Fibroblast of skin of right quadriceps (primary cell): Measurements from ENCODE around the gene GOLM1.
"Not testable (repeated sequence)": the region's sequence is repeated elsewhere in the genome, so short reads cannot be mapped to it uniquely, and the experiment has no call there.

Experiments used
- DNase-seq: peaks from one replicate; pipeline ENCODE4 v3.0.0-alpha.2; 2013

Gene GOLM1

GRCh38 chr9:86079865-86080469 is 19.4 kb downstream of the GOLM1 start:
- DNase-seq, result peak; percentile 32

GRCh38 chr9:86079421-86079831 is 19.9 kb downstream of the GOLM1 start:
- no peak for DNase-seq

GRCh38 chr9:86078731-86079130 is 20.6 kb downstream of the GOLM1 start:
- DNase-seq, result no peak

GRCh38 chr9:86077276-86077675 is 22.1 kb downstream of the GOLM1 start:
- no peak for DNase-seq

GRCh38 chr9:86075132-86076109 is 23.9 kb downstream of the GOLM1 start:
- DNase-seq, result no peak

- no peak for DNase-seq
These were observed 25.5 kb downstream of the GOLM1 start for GRCh38 chr9:86073839-86074238.

GRCh38 chr9:86072394-86072877 is 26.9 kb downstream of the GOLM1 start:
- peak; percentile 46 for DNase-seq

- DNase-seq, result no peak
These were observed 30.0 kb downstream of the GOLM1 start for GRCh38 chr9:86069206-86069869.

GRCh38 chr9:86064220-86064619 is 35.1 kb downstream of the GOLM1 start:
- DNase-seq, result no peak

GRCh38 chr9:86062845-86063693 is 36.3 kb downstream of the GOLM1 start:
- no peak for DNase-seq

GRCh38 chr9:86061972-86062739 is 37.2 kb downstream of the GOLM1 start:
- DNase-seq, result no peak

- DNase-seq, result no peak
These were observed 41.9 kb downstream of the GOLM1 start for GRCh38 chr9:86057491-86057890.

GRCh38 chr9:86054695-86055094 is 44.7 kb downstream of the GOLM1 start:
- no peak for DNase-seq

GRCh38 chr9:86052556-86053468 is 46.5 kb downstream of the GOLM1 start:
- no peak for DNase-seq

- DNase-seq, result not testable (repeated sequence)
These were observed 51.2 kb downstream of the GOLM1 start for GRCh38 chr9:86048018-86048742.

- DNase-seq, result no peak
These were observed 52.0 kb downstream of the GOLM1 start for GRCh38 chr9:86047361-86047760.

GRCh38 chr9:86046930-86047341 is 52.4 kb downstream of the GOLM1 start:
- no peak for DNase-seq

- DNase-seq, result no peak
These were observed 53.2 kb downstream of the GOLM1 start for GRCh38 chr9:86046071-86046636.

GRCh38 chr9:86045654-86046053 is 53.7 kb downstream of the GOLM1 start:
- no peak for DNase-seq
